IMR-90 (cell line): ENCODE results near the gene AFM. TPM values are rescaled to one million over a fixed set of nuclear protein-coding genes. Genes with fewer than 3 reads are reported as not detected.

Source experiments
- ATAC-seq: fragments of 200-7000 bp; cut with Tn5 transposase; 2 replicates; pipeline ENCODE4 v1.9.1; 2020; ENCODE audit warnings: low read depth, mild to moderate bottlenecking, moderate library complexity
- BruUV-seq: library from RNA; stranded (reverse); fragments of 400-500 nt; replicated peaks from 2 replicates; lab custom pipeline; 2021; lab: Mats Ljungman, UMichigan
- CTCF ChIA-PET: fragments of 300-600 bp; formaldehyde crosslinking; extraction: SDS; loops from one replicate; lab custom pipeline; 2021; ENCODE audit warnings: antibody characterized with exemption; lab: Yijun Ruan, JAX
- POLR2A ChIA-PET: fragments of 300-600 bp; sonication (Branson Sonifier 250); formaldehyde crosslinking; loops from one replicate; lab custom pipeline; 2022; ENCODE audit warnings: antibody characterized with exemption; ENCODE audit not compliant: unreplicated experiment; lab: Charles Lee
- DNase-seq: peaks from one replicate; pipeline ENCODE4 v3.0.0; 2013
- H2AFZ ChIP-seq: replicated peaks from 2 replicates; pipeline ENCODE3; 2013; ENCODE audit warnings: low read length, mild to moderate bottlenecking; ENCODE audit not compliant: poor library complexity
- H2AK5ac ChIP-seq: 2 replicates; pipeline ENCODE4 v1.6.1; 2013; ENCODE audit warnings: low read depth, low read length, inconsistent platforms
- H2AK9ac ChIP-seq: replicated peaks from 2 replicates; pipeline ENCODE3; 2013; ENCODE audit warnings: mild to moderate bottlenecking, low read depth, low read length, moderate library complexity; ENCODE audit not compliant: poor library complexity
- H2BK120ac ChIP-seq: 2 replicates; pipeline ENCODE4 v1.6.1; 2013; ENCODE audit warnings: low read depth, low read length, inconsistent platforms
- H2BK15ac ChIP-seq: 3 replicates; pipeline ENCODE4 v1.6.1; 2013; ENCODE audit warnings: low read depth, low read length, inconsistent platforms
- H2BK20ac ChIP-seq: 2 replicates; pipeline ENCODE4 v1.6.1; 2013; ENCODE audit warnings: low read depth, mild to moderate bottlenecking, inconsistent platforms, low read length, moderate library complexity
- H2BK5ac ChIP-seq: 2 replicates; pipeline ENCODE4 v1.6.1; 2013; ENCODE audit warnings: mild to moderate bottlenecking, low read depth, low read length, inconsistent platforms; ENCODE audit not compliant: poor library complexity, severe bottlenecking
- H3K14ac ChIP-seq: replicated peaks from 2 replicates; pipeline ENCODE4 v1.6.1; 2013; ENCODE audit warnings: low read depth, low read length, inconsistent platforms
- H3K18ac ChIP-seq: 2 replicates; pipeline ENCODE4 v1.6.1; 2013; ENCODE audit warnings: low read depth, low read length, control low read depth
- H3K23ac ChIP-seq: 2 replicates; pipeline ENCODE4 v1.6.1; 2013; ENCODE audit warnings: low read depth, low read length, inconsistent platforms
- H3K27ac ChIP-seq: 2 replicates; pipeline ENCODE4 v1.5.1; 2013; ENCODE audit warnings: mild to moderate bottlenecking, control low read depth, low read length; ENCODE audit not compliant: insufficient read depth
- H3K27me3 ChIP-seq: 2 replicates; pipeline ENCODE4 v1.6.1; 2013; ENCODE audit warnings: low read length; ENCODE audit not compliant: control insufficient read depth, insufficient read depth
- H3K36me3 ChIP-seq: 2 replicates; pipeline ENCODE4 v1.6.1; 2013; ENCODE audit warnings: low read length, mixed read lengths; ENCODE audit not compliant: control insufficient read depth, insufficient read depth
- H3K4ac ChIP-seq: 2 replicates; pipeline ENCODE4 v1.6.1; 2013; ENCODE audit warnings: low read depth, low read length, inconsistent platforms
- H3K4me1 ChIP-seq: 2 replicates; pipeline ENCODE4 v1.6.1; 2013; ENCODE audit warnings: low read length, mixed read lengths; ENCODE audit not compliant: control insufficient read depth, insufficient read depth
- H3K4me2 ChIP-seq: 2 replicates; pipeline ENCODE4 v1.6.1; 2013; ENCODE audit warnings: low read depth, mild to moderate bottlenecking, control low read depth, low read length, moderate library complexity
- H3K4me3 ChIP-seq: 2 replicates; pipeline ENCODE4 v1.5.1; 2013; ENCODE audit warnings: low read depth, mild to moderate bottlenecking, control low read depth, low read length, moderate library complexity; ENCODE audit not compliant: insufficient read depth
- H3K56ac ChIP-seq: 2 replicates; pipeline ENCODE4 v1.6.1; 2013; ENCODE audit warnings: low read length, inconsistent platforms; ENCODE audit not compliant: insufficient read depth; ENCODE audit errors: extremely low read depth
- H3K79me1 ChIP-seq, 2 experiments: 2 replicates each; pipeline ENCODE4 v1.6.1; 2013; ENCODE audit warnings: low read length in 2 of 2, inconsistent platforms in 1 of 2, low read depth in 1 of 2
- H3K9ac ChIP-seq: 2 replicates; pipeline ENCODE4 v1.6.1; 2013; ENCODE audit warnings: low read depth, low read length, control low read depth
- H3K9me1 ChIP-seq: 2 replicates; pipeline ENCODE4 v1.6.1; 2013; ENCODE audit warnings: low read length, inconsistent platforms; ENCODE audit not compliant: insufficient read depth
- H3K9me3 ChIP-seq: 2 replicates; pipeline ENCODE4 v1.6.1; 2013; ENCODE audit warnings: low read length; ENCODE audit not compliant: control insufficient read depth, insufficient read depth
- H4K20me1 ChIP-seq: 2 replicates; pipeline ENCODE4 v1.6.1; 2013; ENCODE audit warnings: low read length, inconsistent platforms; ENCODE audit not compliant: insufficient read depth
- H4K5ac ChIP-seq: 2 replicates; pipeline ENCODE4 v1.6.1; 2013; ENCODE audit warnings: mild to moderate bottlenecking, low read depth, low read length, control low read depth
- H4K8ac ChIP-seq, 2 experiments: 2 replicates each; pipeline ENCODE4 v1.6.1; 2013; ENCODE audit warnings: low read depth in 2 of 2, low read length in 2 of 2, control low read depth in 1 of 2, inconsistent platforms in 1 of 2
- H4K91ac ChIP-seq: 2 replicates; pipeline ENCODE4 v1.6.1; 2013; ENCODE audit warnings: low read depth, low read length, inconsistent platforms; ENCODE audit not compliant: insufficient read depth
- BHLHE40 ChIP-seq: fragments of 150-350 bp; IDR thresholded peaks from 2 replicates; pipeline ENCODE4 v1.6.1; 2016; ENCODE audit warnings: mild to moderate bottlenecking, low read depth, low read length
- CEBPB ChIP-seq: IDR thresholded peaks from 2 replicates; pipeline ENCODE4 v1.6.1; 2012; ENCODE audit warnings: low read depth, low read length, improper control_type of control experiment
- CHD1 ChIP-seq: IDR thresholded peaks from 2 replicates; pipeline ENCODE4 v1.6.1; 2012; ENCODE audit warnings: low read depth, low read length, improper control_type of control experiment
- FOS ChIP-seq: fragments of 150-350 bp; IDR thresholded peaks from 2 replicates; pipeline ENCODE4 v1.6.1; 2016; ENCODE audit warnings: low read depth, low read length
- MAFK ChIP-seq: IDR thresholded peaks from 2 replicates; pipeline ENCODE4 v1.6.1; 2012; ENCODE audit warnings: low read depth, low read length, improper control_type of control experiment
- MAZ ChIP-seq: IDR thresholded peaks from 2 replicates; pipeline ENCODE4 v1.6.1; 2012; ENCODE audit warnings: low read depth, mild to moderate bottlenecking, low read length, improper control_type of control experiment, moderate library complexity, borderline replicate concordance
- MXI1 ChIP-seq: IDR thresholded peaks from 2 replicates; pipeline ENCODE4 v1.6.1; 2012; ENCODE audit warnings: low read depth, mild to moderate bottlenecking, low read length, moderate library complexity, borderline replicate concordance
- NFE2L2 ChIP-seq: fragments of 150-350 bp; IDR thresholded peaks from 2 replicates; pipeline ENCODE4 v1.6.1; 2016; ENCODE audit warnings: low read depth, mild to moderate bottlenecking, low read length
- POLR2A ChIP-seq: IDR thresholded peaks from 2 replicates; pipeline ENCODE4 v1.6.1; 2012; ENCODE audit warnings: mild to moderate bottlenecking, low read depth, low read length
- RAD21 ChIP-seq: IDR thresholded peaks from 2 replicates; pipeline ENCODE4 v1.6.1; 2012; ENCODE audit warnings: low read length, improper control_type of control experiment
- RCOR1 ChIP-seq: IDR thresholded peaks from 2 replicates; pipeline ENCODE4 v1.6.1; 2012; ENCODE audit warnings: mild to moderate bottlenecking, low read length, improper control_type of control experiment; ENCODE audit not compliant: insufficient replicate concordance
- RFX5 ChIP-seq: IDR thresholded peaks from 2 replicates; pipeline ENCODE4 v1.8.0; 2012; ENCODE audit warnings: low read depth, mild to moderate bottlenecking, low read length, moderate library complexity
- SMC3 ChIP-seq: fragments of 150-350 bp; IDR thresholded peaks from 2 replicates; pipeline ENCODE4 v1.6.1; 2016; ENCODE audit warnings: low read depth, mild to moderate bottlenecking, antibody characterized with exemption, low read length, moderate library complexity
- WGBS, 2 experiments: methylation state at CpG; one replicate each; pipeline versions ENCODE4 v1.1.5 to v1.1.7; 2013; ENCODE audit warnings: missing lambda C conversion rate in 2 of 2; ENCODE audit not compliant: insufficient read length in 1 of 2; ENCODE audit errors: extremely low coverage in 2 of 2; 5-methylcytosine and 5-hydroxymethylcytosine counted together
- dilution Hi-C: fragments of 300-500 bp; cut with HindIII; formaldehyde crosslinking; loops from one replicate; pipeline ENCODE4 v1.14.3; 2018; ENCODE audit warnings: low sequenced_read_pairs; ENCODE audit not compliant: unreplicated experiment
- in situ Hi-C: fragments of 300-500 bp; cut with MboI; formaldehyde crosslinking; loops from 3 replicates; pipeline ENCODE4 v1.14.3; 2019; ENCODE audit warnings: low sequenced_read_pairs, inconsistent platforms, mixed read lengths
- intact Hi-C: fragments of 100-400 bp; cut with micrococcal nuclease; formaldehyde crosslinking; loops from 2 replicates; pipeline ENCODE4 v1.10.0; 2022
- polyA plus RNA-seq, 3 experiments: library from polyadenylated mRNA; depleted of rRNA; stranded (reverse); fragments of >200 nt; gene quantifications; 2 replicates each; pipeline ENCODE4 v1.2.3, GENCODE V29; 2012; ENCODE audit warnings: low replicate concordance in 1 of 3
- total RNA-seq: library from RNA; depleted of rRNA; stranded (reverse); fragments of >200 nt; gene quantifications from 2 replicates; pipeline ENCODE4 v1.2.3, GENCODE V29; 2012
- TF ChIP-seq, protein P1 (sequence below): conservative IDR thresholded peaks from 2 replicates; pipeline ENCODE4 v1.5.1; 2012; ENCODE audit warnings: mild to moderate bottlenecking, low read depth, low read length, improper control_type of control experiment
- TF ChIP-seq, protein P2 (sequence below): fragments of 150-350 bp; IDR thresholded peaks from 2 replicates; pipeline ENCODE4 v1.6.1; 2017; ENCODE audit warnings: mild to moderate bottlenecking, antibody characterized with exemption, low read length, low read depth
- TF ChIP-seq, protein P3 (sequence below): fragments of 150-350 bp; IDR thresholded peaks from 2 replicates; pipeline ENCODE4 v1.6.1; 2016; ENCODE audit warnings: low read depth, mild to moderate bottlenecking, low read length, moderate library complexity, borderline replicate concordance

Gene AFM
- total and polyA plus RNA-seq, 2 of the 4 experiments (the other 2 are of a cell fraction): not detected

DNA sequence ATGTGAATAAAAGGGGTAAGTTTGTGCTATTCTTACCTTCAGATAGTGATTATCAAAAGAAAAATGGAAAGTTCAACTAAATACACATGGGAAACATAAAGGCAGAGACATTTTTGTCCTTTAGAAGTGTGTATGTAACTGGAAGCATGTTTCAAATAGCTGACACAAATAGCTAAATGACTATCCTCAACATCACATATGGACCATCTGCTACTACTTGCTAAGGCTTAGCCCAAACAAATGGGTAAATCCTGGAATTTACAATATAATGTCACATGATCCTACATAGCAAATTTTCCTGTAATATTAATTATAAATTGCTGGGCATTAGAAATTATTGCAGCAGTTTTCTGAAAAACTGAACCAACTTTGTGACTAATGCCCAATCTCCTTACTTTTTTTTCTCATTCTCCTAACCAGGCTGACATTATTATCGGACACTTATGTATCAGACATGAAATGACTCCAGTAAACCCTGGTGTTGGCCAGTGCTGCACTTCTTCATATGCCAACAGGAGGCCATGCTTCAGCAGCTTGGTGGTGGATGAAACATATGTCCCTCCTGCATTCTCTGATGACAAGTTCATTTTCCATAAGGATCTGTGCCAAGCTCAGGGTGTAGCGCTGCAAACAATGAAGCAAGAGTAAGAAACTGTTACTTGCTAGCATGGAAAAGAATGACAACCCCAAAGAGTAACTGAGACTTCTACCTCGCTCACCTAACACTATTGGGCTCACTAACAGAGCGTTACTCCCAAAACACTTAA lies 29.4 kb upstream of the AFM start:
- H4K20me1 ChIP-seq: no peaks in the 10 kb centered on the region
- ChIA-PET POLR2A (no interaction called here), CTCF (no interaction called here)
- ATAC-seq: no peak
- no peaks in the 10 kb centered on the region for H3K9me1 ChIP-seq
- H3K23ac ChIP-seq: no peak overlapping the region
- no peak overlapping the region for H2AK5ac ChIP-seq
- no peak overlapping the region for H2BK20ac ChIP-seq
- no peak overlapping the region for H2BK5ac ChIP-seq
- no peak overlapping the region for H4K91ac ChIP-seq
- no peak overlapping the region for H3K18ac ChIP-seq
- no peaks in the 10 kb centered on the region for H3K9me3 ChIP-seq
- H3K14ac ChIP-seq: no peak overlapping the region
- no peak overlapping the region for H3K4ac ChIP-seq
- in situ Hi-C loops (no loop called here), intact Hi-C loops (loop anchor here (5.0 kb wide), 1 partner anchor 110 kb away; no protein-coding TSS in a partner anchor), dilution Hi-C loops (no loop called here)
- no peak overlapping the region for H3K56ac ChIP-seq
- H3K36me3 ChIP-seq: no peaks in the 10 kb centered on the region
- no peak overlapping the region for H3K27ac ChIP-seq
- no peak for TF ChIP-seq RFX5
- TF ChIP-seq, protein P1, sequence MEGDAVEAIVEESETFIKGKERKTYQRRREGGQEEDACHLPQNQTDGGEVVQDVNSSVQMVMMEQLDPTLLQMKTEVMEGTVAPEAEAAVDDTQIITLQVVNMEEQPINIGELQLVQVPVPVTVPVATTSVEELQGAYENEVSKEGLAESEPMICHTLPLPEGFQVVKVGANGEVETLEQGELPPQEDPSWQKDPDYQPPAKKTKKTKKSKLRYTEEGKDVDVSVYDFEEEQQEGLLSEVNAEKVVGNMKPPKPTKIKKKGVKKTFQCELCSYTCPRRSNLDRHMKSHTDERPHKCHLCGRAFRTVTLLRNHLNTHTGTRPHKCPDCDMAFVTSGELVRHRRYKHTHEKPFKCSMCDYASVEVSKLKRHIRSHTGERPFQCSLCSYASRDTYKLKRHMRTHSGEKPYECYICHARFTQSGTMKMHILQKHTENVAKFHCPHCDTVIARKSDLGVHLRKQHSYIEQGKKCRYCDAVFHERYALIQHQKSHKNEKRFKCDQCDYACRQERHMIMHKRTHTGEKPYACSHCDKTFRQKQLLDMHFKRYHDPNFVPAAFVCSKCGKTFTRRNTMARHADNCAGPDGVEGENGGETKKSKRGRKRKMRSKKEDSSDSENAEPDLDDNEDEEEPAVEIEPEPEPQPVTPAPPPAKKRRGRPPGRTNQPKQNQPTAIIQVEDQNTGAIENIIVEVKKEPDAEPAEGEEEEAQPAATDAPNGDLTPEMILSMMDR: no peak
- TF ChIP-seq NFE2L2: no peak
- TF ChIP-seq MAZ: no peak
- TF ChIP-seq, protein P2, sequence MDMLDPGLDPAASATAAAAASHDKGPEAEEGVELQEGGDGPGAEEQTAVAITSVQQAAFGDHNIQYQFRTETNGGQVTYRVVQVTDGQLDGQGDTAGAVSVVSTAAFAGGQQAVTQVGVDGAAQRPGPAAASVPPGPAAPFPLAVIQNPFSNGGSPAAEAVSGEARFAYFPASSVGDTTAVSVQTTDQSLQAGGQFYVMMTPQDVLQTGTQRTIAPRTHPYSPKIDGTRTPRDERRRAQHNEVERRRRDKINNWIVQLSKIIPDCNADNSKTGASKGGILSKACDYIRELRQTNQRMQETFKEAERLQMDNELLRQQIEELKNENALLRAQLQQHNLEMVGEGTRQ: no peak
- no peak for TF ChIP-seq CHD1
- TF ChIP-seq, protein P3, sequence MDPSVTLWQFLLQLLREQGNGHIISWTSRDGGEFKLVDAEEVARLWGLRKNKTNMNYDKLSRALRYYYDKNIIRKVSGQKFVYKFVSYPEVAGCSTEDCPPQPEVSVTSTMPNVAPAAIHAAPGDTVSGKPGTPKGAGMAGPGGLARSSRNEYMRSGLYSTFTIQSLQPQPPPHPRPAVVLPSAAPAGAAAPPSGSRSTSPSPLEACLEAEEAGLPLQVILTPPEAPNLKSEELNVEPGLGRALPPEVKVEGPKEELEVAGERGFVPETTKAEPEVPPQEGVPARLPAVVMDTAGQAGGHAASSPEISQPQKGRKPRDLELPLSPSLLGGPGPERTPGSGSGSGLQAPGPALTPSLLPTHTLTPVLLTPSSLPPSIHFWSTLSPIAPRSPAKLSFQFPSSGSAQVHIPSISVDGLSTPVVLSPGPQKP: no peak
- TF ChIP-seq POLR2A: no peak
- TF ChIP-seq FOS: no peak
- TF ChIP-seq SMC3: no peak
- no peak for TF ChIP-seq RCOR1
- no peak for TF ChIP-seq MXI1
- TF ChIP-seq MAFK: no peak
- no peak for TF ChIP-seq RAD21
- no peak for TF ChIP-seq BHLHE40
- TF ChIP-seq CEBPB: no peak
- H2AK9ac ChIP-seq: no peak overlapping the region
- DNase-seq: no peak
- no peak overlapping the region for H3K4me3 ChIP-seq
- WGBS, 2 experiments: 57% methylated on average over 1 of the region's 4 CpGs; no CpG with 5 or more reads in 1 of the 2 experiments
- no TSS peak for BruUV-seq
- H4K8ac ChIP-seq: no peak overlapping the region
- no peak overlapping the region for H2BK15ac ChIP-seq
- H3K4me1 ChIP-seq: peaks cover 3% of the 10 kb centered on the region
- H3K4me2 ChIP-seq: no peak overlapping the region
- H3K79me1 ChIP-seq: no peaks in the 10 kb centered on the region
- H3K27me3 ChIP-seq: no peaks in the 10 kb centered on the region
- H3K9ac ChIP-seq: no peak overlapping the region
- H2BK120ac ChIP-seq: no peak overlapping the region
- no peak overlapping the region for H2AFZ ChIP-seq
- no peak overlapping the region for H4K5ac ChIP-seq
